Naive B cell (primary cell): Measurements from ENCODE around the gene ECE1. TPM values are rescaled to one million over a fixed set of nuclear protein-coding genes. Genes with fewer than 3 reads are reported as not detected.
"Not testable (repeated sequence)": the region's sequence is repeated elsewhere in the genome, so short reads cannot be mapped to it uniquely, and the experiment has no call there.

Source experiments
- ATAC-seq, 2 donors: fragments of 150-1000 bp; cut with Tn5 transposase; 2 replicates each; pipeline ENCODE4 v1.10.0; 2021; ENCODE audit warnings: low read depth in 2 of 2, mild to moderate bottlenecking in 2 of 2, moderate library complexity in 2 of 2
- DNase-seq: peaks from one replicate; pipeline ENCODE4 v3.0.0; 2022
- H3K27ac Mint-ChIP-seq, 6 donors: one replicate each; pipeline ENCODE4 v1.8.0; 2020 to 2022; ENCODE audit warnings: mild to moderate bottlenecking in 6 of 6, mixed read lengths in 6 of 6, moderate library complexity in 5 of 6, inconsistent platforms in 2 of 6
- H3K27me3 Mint-ChIP-seq, 3 donors: one replicate each; pipeline ENCODE4 v1.8.0; 2021 to 2022; ENCODE audit warnings: mixed read lengths in 3 of 3, mild to moderate bottlenecking in 1 of 3
- H3K36me3 Mint-ChIP-seq, 2 donors: one replicate each; pipeline ENCODE4 v1.8.0; 2020 to 2022; ENCODE audit warnings: mixed read lengths in 2 of 2, inconsistent platforms in 1 of 2, mild to moderate bottlenecking in 1 of 2
- H3K4me1 Mint-ChIP-seq, 3 donors: one replicate each; pipeline ENCODE4 v1.8.0; 2020 to 2022; ENCODE audit warnings: mixed read lengths in 3 of 3, inconsistent platforms in 1 of 3, mild to moderate bottlenecking in 1 of 3, moderate library complexity in 1 of 3
- H3K4me3 Mint-ChIP-seq, 8 donors: one replicate each; pipeline ENCODE4 v1.8.0; 2020 to 2022; ENCODE audit warnings: mild to moderate bottlenecking in 8 of 8, mixed read lengths in 8 of 8, moderate library complexity in 8 of 8, inconsistent platforms in 2 of 8
- H3K9me3 Mint-ChIP-seq, 7 donors: one replicate each; pipeline ENCODE4 v1.8.0; 2020 to 2022; ENCODE audit warnings: mixed read lengths in 7 of 7, mild to moderate bottlenecking in 5 of 7, inconsistent platforms in 2 of 7, moderate library complexity in 1 of 7
- polyA plus RNA-seq, 6 donors: library from polyadenylated mRNA; unstranded; fragments of 300-500 nt; fragmentation: Illumina TruSeq; gene quantifications; one replicate each; pipeline ENCODE4 v1.2.3, GENCODE V29; 2021; ENCODE audit warnings: low read depth in 6 of 6

ECE1 gene
- polyA plus RNA-seq, 6 donors from 2014 or later: 6.9 to 44.5 (median 20.8) TPM

GRCh38 chr1:21291184-21291583 is 921 bp upstream of the ECE1 start:
- Mint-ChIP-seq H3K4me1 (peaks cover 50 to 78% (median 70%) of the 10 kb centered on the region in 3 donors), H3K4me3 (peak overlapping the region; percentile 85 to 98 (median 95)), H3K27me3 (no peaks in the 10 kb centered on the region), H3K27ac (peak overlapping the region; percentile 99 to 100 (median 99)), H3K36me3 (no peaks in the 10 kb centered on the region), H3K9me3 (no peaks in the 10 kb centered on the region)
- ATAC-seq (no peak), DNase-seq (no peak)

- peak; percentile 85 for DNase-seq
- no peaks in the 10 kb centered on the region for H3K27me3 Mint-ChIP-seq
- H3K4me1 Mint-ChIP-seq: peaks cover 45 to 75% (median 64%) of the 10 kb centered on the region in 3 donors
- peak overlapping the region; percentile 85 to 98 (median 95) for H3K4me3 Mint-ChIP-seq
- H3K9me3 Mint-ChIP-seq: no peaks in the 10 kb centered on the region
- peak overlapping the region; percentile 99 to 100 (median 99) for H3K27ac Mint-ChIP-seq
- peak; percentile 27 for ATAC-seq
- no peaks in the 10 kb centered on the region for H3K36me3 Mint-ChIP-seq
Measured at GRCh38 chr1:21290546-21290944, 282 bp upstream of the ECE1 start.

- no peak for ATAC-seq
- no peak for DNase-seq
- H3K9me3 Mint-ChIP-seq: no peaks in the 10 kb centered on the region
- H3K4me3 Mint-ChIP-seq: peak overlapping the region; percentile 84 to 96 (median 90)
- H3K27ac Mint-ChIP-seq: peak overlapping the region in 5 of 6 donors; percentile 90 to 98 (median 95)
- H3K27me3 Mint-ChIP-seq: no peaks in the 10 kb centered on the region
- no peaks in the 10 kb centered on the region for H3K36me3 Mint-ChIP-seq
- H3K4me1 Mint-ChIP-seq: peaks cover 50 to 75% (median 68%) of the 10 kb centered on the region in 3 donors
Measured at GRCh38 chr1:21289127-21289526, 1.1 kb downstream of the ECE1 start.

GRCh38 chr1:21287905-21288514 is 2.3 kb downstream of the ECE1 start:
- H3K4me3 Mint-ChIP-seq: peak overlapping the region; percentile 63 to 96 (median 84)
- H3K27me3 Mint-ChIP-seq: no peaks in the 10 kb centered on the region

GRCh38 chr1:21285386-21285785 is 4.9 kb downstream of the ECE1 start:
- H3K9me3 Mint-ChIP-seq, DNase-seq, ATAC-seq, H3K4me3 Mint-ChIP-seq, H3K36me3 Mint-ChIP-seq, H3K27me3 Mint-ChIP-seq: not testable (repeated sequence)
- peak overlapping the region in 2 of 6 donors; percentile 59 to 69 for H3K27ac Mint-ChIP-seq
- H3K4me1 Mint-ChIP-seq: peaks cover 34 to 59% (median 49%) of the 10 kb centered on the region in 3 donors

More at GRCh38 chr1:21287905-21288514, 2.3 kb downstream of the ECE1 start:
- H3K9me3 Mint-ChIP-seq: no peaks in the 10 kb centered on the region
- H3K4me1 Mint-ChIP-seq: peaks cover 43 to 71% (median 61%) of the 10 kb centered on the region in 3 donors
- no peaks in the 10 kb centered on the region for H3K36me3 Mint-ChIP-seq
- no peak for DNase-seq
- ATAC-seq: no peak
- peak overlapping the region; percentile 79 to 97 (median 88) for H3K27ac Mint-ChIP-seq

GRCh38 chr1:21285055-21285372 is 5.2 kb downstream of the ECE1 start:
- Mint-ChIP-seq H3K27me3 (no peaks in the 10 kb centered on the region), H3K4me3 (peak overlapping the region in 1 of 8 donors; percentile 57), H3K9me3 (no peaks in the 10 kb centered on the region), H3K27ac (peak overlapping the region in 5 of 6 donors; percentile 49 to 83 (median 59)), H3K36me3 (no peaks in the 10 kb centered on the region), H3K4me1 (peaks cover 38 to 63% (median 52%) of the 10 kb centered on the region in 3 donors)
- ATAC-seq (no peak), DNase-seq (no peak)

- no peaks in the 10 kb centered on the region for H3K27me3 Mint-ChIP-seq
- peak overlapping the region in 5 of 8 donors; percentile 25 to 69 (median 60) for H3K4me3 Mint-ChIP-seq
- no peaks in the 10 kb centered on the region for H3K9me3 Mint-ChIP-seq
- DNase-seq (peak; percentile 28), ATAC-seq (peak; percentile 30 to 32)
- H3K27ac Mint-ChIP-seq: peak overlapping the region; percentile 33 to 98 (median 68)
- H3K4me1 Mint-ChIP-seq: peaks cover 38 to 67% (median 54%) of the 10 kb centered on the region in 3 donors
- H3K36me3 Mint-ChIP-seq: no peaks in the 10 kb centered on the region
Measured at GRCh38 chr1:21284206-21285054, 5.8 kb downstream of the ECE1 start.

- Mint-ChIP-seq H3K4me1 (peaks cover 32 to 59% (median 51%) of the 10 kb centered on the region in 3 donors), H3K27ac (peak overlapping the region in 1 of 6 donors; percentile 67), H3K36me3 (no peaks in the 10 kb centered on the region), H3K27me3 (no peaks in the 10 kb centered on the region), H3K9me3 (no peaks in the 10 kb centered on the region), H3K4me3 (peak overlapping the region in 2 of 8 donors; percentile 29 to 30)
- DNase-seq (no peak), ATAC-seq (no peak)
Measured at GRCh38 chr1:21283524-21283923, 6.7 kb downstream of the ECE1 start.

GRCh38 chr1:21282020-21282419 is 8.2 kb downstream of the ECE1 start:
- DNase-seq, H3K27me3 Mint-ChIP-seq, H3K4me3 Mint-ChIP-seq, H3K9me3 Mint-ChIP-seq, ATAC-seq, H3K36me3 Mint-ChIP-seq, H3K27ac Mint-ChIP-seq: not testable (repeated sequence)
- peaks cover 25 to 54% (median 47%) of the 10 kb centered on the region in 3 donors for H3K4me1 Mint-ChIP-seq

- H3K36me3 Mint-ChIP-seq: peaks cover 0 to 9% of the 10 kb centered on the region in 2 donors
- H3K27ac Mint-ChIP-seq: peak overlapping the region in 5 of 6 donors; percentile 56 to 96 (median 83)
- no peaks in the 10 kb centered on the region for H3K9me3 Mint-ChIP-seq
- no peaks in the 10 kb centered on the region for H3K27me3 Mint-ChIP-seq
- peak overlapping the region in 7 of 8 donors; percentile 57 to 87 (median 76) for H3K4me3 Mint-ChIP-seq
- no peak for ATAC-seq
- DNase-seq: no peak
- peaks cover 28 to 47% (median 47%) of the 10 kb centered on the region in 3 donors for H3K4me1 Mint-ChIP-seq
Measured at GRCh38 chr1:21280482-21280881, 9.8 kb downstream of the ECE1 start.

- H3K36me3 Mint-ChIP-seq: peaks cover 0 to 9% of the 10 kb centered on the region in 2 donors
- peak; percentile 46 to 48 for ATAC-seq
- peak overlapping the region; percentile 69 to 96 (median 89) for H3K27ac Mint-ChIP-seq
- peaks cover 25 to 44% (median 43%) of the 10 kb centered on the region in 3 donors for H3K4me1 Mint-ChIP-seq
- H3K27me3 Mint-ChIP-seq: no peaks in the 10 kb centered on the region
- H3K9me3 Mint-ChIP-seq: no peaks in the 10 kb centered on the region
- DNase-seq: no peak
- peak overlapping the region; percentile 42 to 87 (median 72) for H3K4me3 Mint-ChIP-seq
Measured at GRCh38 chr1:21280011-21280471, 10.2 kb downstream of the ECE1 start.

- Mint-ChIP-seq H3K9me3 (no peaks in the 10 kb centered on the region), H3K36me3 (peaks cover 4 to 16% of the 10 kb centered on the region in 2 donors), H3K4me3 (peak overlapping the region in 6 of 8 donors; percentile 5 to 87 (median 60)), H3K27ac (peak overlapping the region in 5 of 6 donors; percentile 83 to 92 (median 90)), H3K4me1 (peaks cover 20 to 36% (median 35%) of the 10 kb centered on the region in 3 donors), H3K27me3 (no peaks in the 10 kb centered on the region)
- ATAC-seq (no peak), DNase-seq (no peak)
Measured at GRCh38 chr1:21278860-21279845, 11.1 kb downstream of the ECE1 start.
